Stimulated activated CD8-positive, alpha-beta memory T cell treated with anti-CD3 and anti-CD28 coated beads, Interleukin-2, amount 100 ng/mL, for 1 hour (primary cell): ENCODE measurements around the gene SLC9A7.

Experiments used
- DNase-seq, 2 donors: peaks; one replicate each; pipeline ENCODE4 v3.0.0-alpha.2; 2020; ENCODE audit warnings: low read depth in 2 of 2

The SLC9A7 gene

DNA sequence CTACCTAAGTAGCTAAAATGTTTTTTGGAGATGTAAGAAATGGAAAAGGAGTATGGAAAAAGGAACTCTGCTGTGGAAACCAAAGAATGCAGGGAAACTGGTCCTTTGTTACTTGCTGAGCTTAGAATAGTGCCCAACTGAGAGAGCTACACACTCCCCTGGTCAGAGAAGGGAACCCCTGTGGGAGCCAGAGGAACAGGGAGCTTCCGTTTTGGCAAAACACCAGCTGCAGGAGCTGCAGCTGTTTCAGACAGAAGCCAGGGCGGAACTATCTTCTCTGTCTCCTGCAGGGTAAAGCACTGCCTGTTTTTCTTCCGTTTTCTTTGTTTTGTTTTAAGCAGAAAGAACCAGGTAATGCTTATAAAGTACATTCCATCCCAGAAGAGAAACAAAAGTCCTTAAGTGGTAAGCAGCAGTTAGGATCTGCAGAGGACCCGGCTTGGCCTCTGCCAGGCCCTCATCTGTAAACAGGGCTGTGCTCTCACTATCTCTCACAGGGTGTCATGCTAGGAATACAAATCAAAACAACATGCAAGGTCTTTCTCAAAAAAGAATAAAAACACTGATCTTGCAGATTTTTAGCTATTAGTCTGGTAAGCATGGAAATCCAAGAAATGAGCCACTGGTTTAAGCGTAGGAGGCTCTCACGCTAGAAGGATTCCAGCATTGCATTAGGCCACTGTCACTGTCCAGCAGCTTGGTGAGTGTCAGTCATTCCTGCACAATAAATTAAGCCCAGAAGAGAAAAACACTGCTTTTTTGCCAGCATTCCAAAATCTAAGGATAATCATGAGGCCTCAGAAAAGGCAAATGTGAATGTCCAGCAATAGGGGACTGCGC lies 109.3 kb downstream of the SLC9A7 start:
- no peak for DNase-seq

DNA sequence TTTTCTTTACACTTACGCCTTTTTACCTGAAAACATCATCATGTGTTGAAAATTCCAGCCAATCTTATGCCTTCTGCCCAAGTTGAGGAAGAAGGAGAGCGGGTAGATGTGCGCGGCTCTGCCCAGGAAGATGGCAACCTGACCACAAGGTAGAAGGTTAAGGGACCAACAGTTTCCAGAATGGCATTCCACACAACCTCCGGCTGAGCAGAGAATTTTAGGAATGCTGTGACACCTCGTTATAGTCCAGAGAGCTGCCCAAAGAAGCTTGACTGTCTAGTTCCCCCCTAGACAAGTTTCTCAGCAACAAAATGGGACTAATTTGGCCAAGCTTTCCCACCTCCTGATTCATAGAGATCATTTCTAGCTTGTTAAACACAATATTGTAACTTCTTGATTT lies 110.3 kb downstream of the SLC9A7 start:
- no peak for DNase-seq

GRCh38 chrX:46647251-46647650 lies 111.7 kb downstream of the SLC9A7 start:
- no peak for DNase-seq

DNA sequence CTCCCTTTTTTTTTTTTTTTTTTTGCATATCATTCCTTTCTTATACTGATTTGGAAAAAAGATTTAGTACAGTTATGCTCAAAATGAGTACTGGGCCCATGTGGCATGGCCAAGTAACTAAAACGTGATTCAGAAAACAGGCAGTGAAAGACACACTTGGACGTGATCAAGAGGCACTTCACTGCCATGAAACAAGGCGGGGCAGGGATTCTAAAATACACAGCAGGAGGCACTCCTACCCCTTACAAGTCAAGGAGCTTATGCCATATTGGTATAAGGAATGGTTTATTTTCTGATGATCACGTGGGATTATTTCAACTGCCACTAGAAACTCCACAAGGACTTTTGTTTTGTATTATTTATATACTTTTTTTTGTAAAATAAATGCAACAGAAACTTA lies 113.3 kb downstream of the SLC9A7 start:
- no peak for DNase-seq

- no peak for DNase-seq
Observed at GRCh38 chrX:46643636-46644035, 115.3 kb downstream of the SLC9A7 start.

DNA sequence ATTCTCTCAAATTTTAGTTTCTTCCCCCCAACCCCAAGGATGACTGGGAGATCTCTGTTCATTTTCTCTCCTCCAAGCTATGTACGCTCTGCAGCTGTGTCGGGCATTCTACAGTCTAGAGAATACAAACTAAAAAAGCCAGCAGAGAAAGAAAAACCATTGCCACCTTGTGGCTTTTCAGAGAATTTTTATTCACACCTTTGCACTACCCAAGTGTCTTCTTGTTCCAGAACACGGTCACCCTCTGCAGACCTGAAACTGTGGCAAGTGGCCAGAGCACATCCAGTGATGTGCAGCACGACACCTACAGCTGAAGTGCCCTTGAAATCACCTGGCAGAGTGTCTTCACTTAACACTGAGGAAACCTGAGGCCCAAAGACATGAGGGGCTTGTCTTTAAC lies 116.8 kb downstream of the SLC9A7 start:
- no peak for DNase-seq

DNA sequence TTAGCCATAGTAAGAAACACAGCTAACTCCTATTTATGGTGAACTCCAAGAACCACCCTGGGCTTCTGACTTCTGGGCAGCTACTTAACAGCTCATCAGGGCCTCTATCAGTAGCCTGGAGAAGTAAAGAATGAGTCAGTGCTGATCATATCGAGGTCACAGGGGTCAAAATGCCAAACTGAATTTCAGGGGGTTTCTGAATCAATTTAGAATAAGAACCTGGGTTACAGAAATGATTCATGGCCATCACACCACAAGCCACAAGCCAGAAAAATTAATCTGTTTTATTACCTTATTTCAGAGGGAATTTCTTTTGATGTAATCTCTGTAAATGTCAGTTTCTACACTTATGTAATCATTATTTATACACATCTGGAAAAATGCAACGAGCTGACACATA lies 121.0 kb downstream of the SLC9A7 start:
- DNase-seq: no peak

DNA sequence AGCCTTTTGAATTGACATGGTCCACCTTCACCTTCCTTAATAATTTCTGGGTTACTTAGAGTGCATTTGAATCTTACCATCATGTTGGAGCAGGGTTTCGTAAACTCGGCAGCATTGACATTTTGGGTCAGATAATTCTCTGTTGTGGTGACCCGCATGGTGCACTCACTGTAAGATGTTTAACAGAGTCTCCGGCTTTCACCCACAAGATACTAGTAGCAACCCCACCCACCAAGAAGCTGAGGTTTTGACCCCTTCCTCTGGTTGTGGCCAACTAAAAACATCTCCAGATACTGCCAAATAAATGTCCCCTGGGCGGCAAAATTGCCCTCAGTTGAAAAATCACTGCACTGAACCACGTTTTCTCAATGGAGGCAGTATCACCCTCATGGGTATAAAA lies 122.7 kb downstream of the SLC9A7 start:
- no peak for DNase-seq

- no peak for DNase-seq
Observed at GRCh38 chrX:46635186-46635585, 123.7 kb downstream of the SLC9A7 start.

GRCh38 chrX:46634577-46634976 lies 124.3 kb downstream of the SLC9A7 start:
- no peak for DNase-seq

- no peak for DNase-seq
Observed at GRCh38 chrX:46630141-46630540, 128.8 kb downstream of the SLC9A7 start.

GRCh38 chrX:46628460-46629371 lies 130.2 kb downstream of the SLC9A7 start:
- DNase-seq: no peak

DNA sequence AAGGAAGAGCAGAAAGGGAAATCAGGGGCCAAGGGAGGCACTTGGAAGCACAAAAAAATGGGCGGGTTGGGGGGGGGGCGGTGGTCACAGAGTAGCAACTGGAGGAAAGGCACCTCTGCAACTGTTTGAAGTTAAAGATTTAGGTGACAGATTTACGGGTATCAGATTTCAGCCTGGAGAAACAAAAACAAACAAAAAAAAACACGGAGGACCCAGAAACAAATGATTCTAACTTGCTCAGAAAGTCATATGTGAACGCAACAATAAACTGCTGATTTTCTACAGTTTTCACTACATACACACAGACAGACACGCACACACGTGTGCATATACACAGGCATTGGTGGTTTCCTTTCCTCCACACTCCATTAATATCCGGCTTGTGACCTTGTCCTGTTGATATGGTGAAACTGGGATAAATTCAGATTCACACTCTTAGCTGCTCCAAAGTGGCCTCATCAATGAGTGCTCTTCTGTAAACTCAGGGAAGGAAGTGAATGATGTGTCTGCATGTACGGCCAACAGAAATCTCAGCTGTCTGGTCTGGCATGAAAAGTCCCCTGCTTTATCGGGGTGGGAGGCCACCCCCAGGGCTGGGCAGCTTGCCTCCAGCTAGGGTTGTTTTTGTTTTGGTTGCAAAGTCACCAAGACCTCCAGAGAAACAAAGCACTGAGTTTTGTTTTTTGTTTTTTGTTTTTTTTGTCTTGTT lies 131.1 kb downstream of the SLC9A7 start:
- no peak for DNase-seq

GRCh38 chrX:46627062-46627461 lies 131.9 kb downstream of the SLC9A7 start:
- no peak for DNase-seq

DNA sequence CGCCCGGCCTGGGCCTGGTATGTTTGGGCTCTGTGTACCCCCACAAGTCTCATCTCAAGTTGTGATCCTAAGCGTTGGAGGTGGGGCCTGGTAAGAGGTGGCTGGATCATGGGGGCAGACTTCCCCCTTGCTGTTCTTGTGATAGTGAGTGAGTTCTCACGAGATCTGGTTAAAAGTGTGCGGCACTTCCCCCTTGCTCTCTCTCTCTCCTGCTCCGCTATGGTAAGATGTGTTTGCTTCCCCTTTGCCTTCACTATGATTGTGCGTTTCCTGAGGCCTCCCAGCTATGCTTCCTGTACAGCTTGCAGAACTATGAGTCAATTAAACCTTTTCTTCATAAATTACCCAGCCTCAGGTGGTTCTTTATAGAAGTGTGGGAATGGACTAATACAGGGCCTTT lies 132.4 kb downstream of the SLC9A7 start:
- no peak for DNase-seq

DNA sequence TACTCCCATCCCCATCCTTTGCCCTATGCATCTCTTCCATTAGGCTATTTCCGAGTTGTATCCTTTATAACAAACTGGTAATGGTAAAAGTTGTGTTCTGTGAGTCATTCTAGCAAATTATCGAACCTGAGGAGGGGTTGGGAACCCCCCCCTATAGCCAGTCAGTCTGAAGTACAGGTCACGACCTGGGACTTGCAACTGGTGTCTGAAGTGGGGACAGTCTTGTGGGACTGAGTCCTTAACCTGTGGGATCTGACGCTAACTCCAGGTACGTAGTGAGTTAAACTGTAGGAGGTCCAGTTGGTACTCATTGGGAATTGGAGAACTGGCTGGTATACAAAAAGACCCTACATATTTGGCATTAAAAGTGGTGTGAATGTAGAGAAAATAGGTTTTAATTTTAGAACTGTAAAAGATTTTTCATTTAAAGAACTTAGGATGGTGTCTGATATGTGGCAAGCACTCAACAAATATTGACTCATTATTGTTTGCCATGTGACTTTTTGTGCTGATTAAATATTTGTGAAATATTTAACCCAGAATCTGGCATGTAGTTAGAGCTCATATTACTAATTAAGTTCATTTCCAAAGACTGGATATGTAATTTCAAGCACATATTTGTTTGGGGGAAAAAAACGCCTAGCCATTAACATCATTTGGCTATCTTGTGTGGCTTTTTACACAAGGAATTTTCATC lies 134.7 kb downstream of the SLC9A7 start:
- DNase-seq: no peak

DNA sequence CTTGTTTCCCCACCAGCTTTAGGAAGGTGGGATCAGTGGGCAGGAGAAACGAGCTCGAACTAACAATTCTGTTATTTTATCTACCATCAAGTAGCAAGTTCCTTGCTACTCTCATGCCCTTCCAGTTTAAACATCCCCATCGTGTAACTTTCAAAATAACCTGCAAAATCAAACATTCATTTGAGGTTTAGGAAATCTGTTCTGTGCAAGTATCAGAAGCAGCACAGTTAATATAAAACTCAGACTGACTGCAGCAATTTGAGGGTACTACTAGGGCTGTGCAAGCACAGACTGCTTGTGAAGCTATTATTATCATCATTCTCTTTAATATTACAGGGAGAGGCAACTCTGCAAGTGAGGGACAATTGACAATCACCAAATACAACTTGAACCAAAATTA lies 137.3 kb downstream of the SLC9A7 start:
- DNase-seq: no peak

DNA sequence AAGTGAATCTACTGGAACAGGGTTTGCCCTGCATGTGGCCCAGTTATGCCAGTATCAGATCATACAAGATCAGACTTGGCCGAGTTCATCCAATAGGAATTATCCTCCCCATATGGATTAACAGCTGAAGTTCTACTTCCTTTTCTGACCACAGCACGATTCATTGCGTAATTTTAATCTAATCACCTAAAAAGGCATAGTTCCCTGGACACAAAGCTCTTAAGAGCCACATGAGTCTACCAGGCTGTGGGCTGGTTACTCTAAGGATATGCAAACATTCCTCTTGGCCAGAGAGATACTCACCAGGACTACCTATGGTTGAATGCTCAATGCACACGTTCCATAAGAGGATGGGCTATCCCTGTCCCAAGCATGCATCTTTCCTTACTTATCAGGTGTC lies 138.4 kb downstream of the SLC9A7 start:
- no peak for DNase-seq

GRCh38 chrX:46618947-46619346 lies 140.0 kb downstream of the SLC9A7 start:
- no peak for DNase-seq

- DNase-seq: no peak
Observed at GRCh38 chrX:46617906-46618305, 141.0 kb downstream of the SLC9A7 start.

DNA sequence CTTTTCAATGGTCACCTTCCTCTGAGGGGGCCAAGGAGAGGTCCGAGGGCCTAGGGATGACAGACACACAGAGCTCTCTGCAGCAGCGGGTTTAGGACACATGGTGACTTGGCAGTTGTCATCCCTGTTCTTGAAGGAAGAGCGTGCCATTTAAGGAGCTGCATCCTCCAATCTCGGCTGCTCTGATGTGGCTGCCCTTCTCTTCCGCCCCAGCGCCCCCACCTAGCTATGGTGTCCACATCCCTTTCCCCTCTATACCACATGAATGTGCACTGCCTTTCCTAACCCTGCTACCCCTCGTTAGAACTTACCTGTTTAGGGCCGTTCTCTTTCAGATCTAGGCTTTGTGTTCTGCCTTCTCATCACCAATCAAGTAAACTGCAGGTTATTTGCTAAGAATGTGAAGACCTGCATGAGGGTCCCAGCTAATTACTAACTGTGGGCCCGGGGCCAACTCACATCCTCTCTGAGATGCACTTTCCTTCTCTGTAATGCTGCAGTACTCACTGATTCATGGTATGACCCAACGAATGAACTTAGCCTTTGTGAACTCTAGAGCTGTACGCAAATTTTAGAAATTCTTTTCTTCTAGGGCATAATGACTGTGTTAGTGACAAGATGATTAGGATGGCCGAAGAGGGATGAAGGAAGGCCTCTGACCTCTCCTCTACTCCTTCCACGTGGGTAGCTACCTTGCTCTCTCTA lies 147.1 kb downstream of the SLC9A7 start:
- no peak for DNase-seq
